ENCODE data around the gene GRIA4.

GRIA4 gene

DNA sequence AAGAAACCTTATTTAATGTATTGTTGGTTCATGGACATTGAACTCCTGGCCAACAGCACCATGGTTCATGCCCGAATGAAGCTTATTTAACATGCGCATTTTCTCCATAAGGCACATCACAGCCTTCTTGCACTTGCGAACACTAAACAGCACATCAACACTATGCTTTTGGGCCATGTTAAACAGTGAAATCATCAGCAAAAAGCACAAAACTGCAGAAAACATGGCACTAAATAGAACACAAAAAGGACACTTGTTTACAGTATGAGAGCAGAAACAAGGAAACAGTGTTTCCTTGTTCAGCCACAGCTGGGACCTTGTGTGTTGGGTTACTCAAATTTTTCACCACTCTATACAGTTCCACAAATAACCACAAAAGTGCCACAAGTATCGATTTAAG, 289.9 kb downstream of the GRIA4 start:
- TF ChIP-seq FOXP2 (optimal IDR thresholded peaks at IDR 0.05; ENCODE audit: borderline replicate concordance, extremely low read depth, extremely low read length, insufficient read depth) = no peak

GRCh38 chr11:105900515-105901035, 290.7 kb downstream of the GRIA4 start:
- TF ChIP-seq FOXP2 (optimal IDR thresholded peaks at IDR 0.05; ENCODE audit: borderline replicate concordance, extremely low read depth, extremely low read length, insufficient read depth) = no peak
- TF ChIP-seq POLR2AphosphoS5 (IDR thresholded peaks at IDR 0.05; ENCODE audit: low read depth, low read length) = no peak
- TF ChIP-seq TAF1 (IDR thresholded peaks at IDR 0.05; ENCODE audit: borderline replicate concordance, insufficient read depth, low read length) = no peak

- TF ChIP-seq POLR2AphosphoS5 (IDR thresholded peaks at IDR 0.05; ENCODE audit: low read depth, low read length) (no peak), FOXP2 (optimal IDR thresholded peaks at IDR 0.05; ENCODE audit: borderline replicate concordance, extremely low read depth, extremely low read length, insufficient read depth) (no peak), REST (IDR thresholded peaks at IDR 0.05; ENCODE audit: insufficient read depth in 1 of 2, low read depth in 2 of 2, low read length in 2 of 2) (no peak), SIN3A (IDR thresholded peaks at IDR 0.05; ENCODE audit: borderline replicate concordance, insufficient read depth, low read length) (no peak), TAF1 (IDR thresholded peaks at IDR 0.05; ENCODE audit: borderline replicate concordance, insufficient read depth, low read length) (no peak)
These were observed 293.2 kb downstream of the GRIA4 start for GRCh38 chr11:105903113-105903512.

- no peak for TF ChIP-seq SIN3A (IDR thresholded peaks at IDR 0.05; ENCODE audit: borderline replicate concordance, insufficient read depth, low read length)
- TF ChIP-seq TAF1 (IDR thresholded peaks at IDR 0.05; ENCODE audit: borderline replicate concordance, insufficient read depth, low read length) = no peak
- TF ChIP-seq REST (IDR thresholded peaks at IDR 0.05; ENCODE audit: insufficient read depth in 1 of 2, low read depth in 2 of 2, low read length in 2 of 2) = no peak
- no peak for TF ChIP-seq POLR2AphosphoS5 (IDR thresholded peaks at IDR 0.05; ENCODE audit: low read depth, low read length)
- no peak for TF ChIP-seq FOXP2 (optimal IDR thresholded peaks at IDR 0.05; ENCODE audit: borderline replicate concordance, extremely low read depth, extremely low read length, insufficient read depth)
These were observed 296.6 kb downstream of the GRIA4 start for GRCh38 chr11:105906517-105906916.

DNA sequence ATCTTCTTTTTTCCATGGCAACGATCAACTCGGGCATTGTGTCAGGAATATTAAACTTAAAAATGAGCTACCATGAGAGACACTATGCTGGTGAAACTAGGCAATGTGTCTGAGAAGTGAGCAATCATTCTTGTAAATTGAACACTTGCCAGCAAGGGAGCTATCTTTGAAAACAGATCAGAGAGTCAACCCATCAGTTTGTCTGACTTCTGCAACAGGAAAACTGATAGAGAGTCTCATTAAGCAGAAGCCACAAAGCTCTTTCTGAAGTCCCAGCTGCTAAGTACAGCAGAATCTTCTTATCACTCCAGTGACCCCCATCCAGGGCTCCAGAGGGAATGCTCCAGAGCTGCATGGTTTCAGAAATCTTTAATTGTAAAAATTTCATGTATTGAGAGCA, 297.4 kb downstream of the GRIA4 start:
- no peak for TF ChIP-seq REST (IDR thresholded peaks at IDR 0.05; ENCODE audit: insufficient read depth in 1 of 2, low read depth in 2 of 2, low read length in 2 of 2)
- TF ChIP-seq TAF1 (IDR thresholded peaks at IDR 0.05; ENCODE audit: borderline replicate concordance, insufficient read depth, low read length) = no peak
- no peak for TF ChIP-seq POLR2AphosphoS5 (IDR thresholded peaks at IDR 0.05; ENCODE audit: low read depth, low read length)
- TF ChIP-seq SIN3A (IDR thresholded peaks at IDR 0.05; ENCODE audit: borderline replicate concordance, insufficient read depth, low read length) = no peak
- TF ChIP-seq FOXP2 (optimal IDR thresholded peaks at IDR 0.05; ENCODE audit: borderline replicate concordance, extremely low read depth, extremely low read length, insufficient read depth) = no peak

- TF ChIP-seq POLR2AphosphoS5 (IDR thresholded peaks at IDR 0.05; ENCODE audit: low read depth, low read length) = no peak
- no peak for TF ChIP-seq REST (IDR thresholded peaks at IDR 0.05; ENCODE audit: insufficient read depth in 1 of 2, low read depth in 2 of 2, low read length in 2 of 2)
- TF ChIP-seq FOXP2 (optimal IDR thresholded peaks at IDR 0.05; ENCODE audit: borderline replicate concordance, extremely low read depth, extremely low read length, insufficient read depth) = no peak
- TF ChIP-seq TAF1 (IDR thresholded peaks at IDR 0.05; ENCODE audit: borderline replicate concordance, insufficient read depth, low read length) = no peak
- TF ChIP-seq SIN3A (IDR thresholded peaks at IDR 0.05; ENCODE audit: borderline replicate concordance, insufficient read depth, low read length) = no peak
These were observed 300.3 kb downstream of the GRIA4 start for GRCh38 chr11:105910095-105910715.

All from PFSK-1 (cell line).